Ovary (tissue), 3 donors: ENCODE data around the gene CCT5.

Experiments used
- POLR2A ChIP-seq: fragments of 450-650 bp; IDR thresholded peaks from one replicate; pipeline ENCODE4 v1.6.1; 2017; ENCODE audit warnings: antibody characterized with exemption, mild to moderate bottlenecking, moderate library complexity
- TF ChIP-seq, protein P1 (sequence below), 3 donors: fragments of 450-650 bp in 2 of 3; fragments of 200-600 bp in 1 of 3; IDR thresholded peaks; one replicate each; pipeline versions ENCODE4 v1.5.1 to v1.8.0; 2016 to 2022; ENCODE audit warnings: antibody characterized with exemption in 3 of 3, mild to moderate bottlenecking in 1 of 3
- donor health status: DM: no; HTN: no; CAD: no.

DNA sequence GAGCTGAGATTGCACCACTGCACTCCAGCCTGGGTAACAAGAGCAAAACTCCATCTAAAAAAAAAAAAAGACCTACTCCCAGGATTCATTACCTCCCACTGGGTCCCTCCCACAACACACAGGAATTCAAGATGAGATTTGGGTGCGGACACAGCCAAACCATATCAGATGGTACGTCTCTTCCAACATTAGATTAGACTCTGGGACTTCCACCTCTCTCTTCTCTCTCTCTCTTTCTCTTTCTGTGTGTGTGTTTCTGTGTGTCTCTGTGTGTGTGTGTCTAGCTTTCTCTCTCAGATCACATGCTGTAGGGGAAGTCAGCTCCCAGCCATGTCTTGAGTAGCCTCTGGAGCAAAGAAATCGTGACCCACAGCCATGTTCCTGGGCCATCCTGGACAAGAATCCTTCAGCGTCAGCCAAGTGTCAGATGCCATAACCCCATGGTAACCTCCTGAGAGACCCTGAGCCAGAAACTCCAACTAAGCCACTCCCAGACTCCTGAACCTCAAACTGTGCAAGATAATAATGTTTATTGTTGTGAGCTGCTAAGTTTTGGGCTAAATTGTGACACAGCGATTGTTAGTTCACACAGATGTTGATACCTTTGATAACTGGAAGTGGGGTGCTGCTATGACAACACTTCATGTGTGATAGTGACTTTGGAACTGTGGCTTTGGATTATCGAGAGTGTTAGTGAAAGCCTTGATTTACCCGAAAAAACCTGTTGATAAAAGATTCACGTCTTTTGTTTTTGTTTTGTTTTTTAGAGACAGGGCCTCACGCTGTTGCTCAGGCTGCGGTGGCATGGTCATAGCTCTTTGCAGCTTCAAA lies 61.7 kb downstream of the CCT5 start:
- TF ChIP-seq, protein P1, sequence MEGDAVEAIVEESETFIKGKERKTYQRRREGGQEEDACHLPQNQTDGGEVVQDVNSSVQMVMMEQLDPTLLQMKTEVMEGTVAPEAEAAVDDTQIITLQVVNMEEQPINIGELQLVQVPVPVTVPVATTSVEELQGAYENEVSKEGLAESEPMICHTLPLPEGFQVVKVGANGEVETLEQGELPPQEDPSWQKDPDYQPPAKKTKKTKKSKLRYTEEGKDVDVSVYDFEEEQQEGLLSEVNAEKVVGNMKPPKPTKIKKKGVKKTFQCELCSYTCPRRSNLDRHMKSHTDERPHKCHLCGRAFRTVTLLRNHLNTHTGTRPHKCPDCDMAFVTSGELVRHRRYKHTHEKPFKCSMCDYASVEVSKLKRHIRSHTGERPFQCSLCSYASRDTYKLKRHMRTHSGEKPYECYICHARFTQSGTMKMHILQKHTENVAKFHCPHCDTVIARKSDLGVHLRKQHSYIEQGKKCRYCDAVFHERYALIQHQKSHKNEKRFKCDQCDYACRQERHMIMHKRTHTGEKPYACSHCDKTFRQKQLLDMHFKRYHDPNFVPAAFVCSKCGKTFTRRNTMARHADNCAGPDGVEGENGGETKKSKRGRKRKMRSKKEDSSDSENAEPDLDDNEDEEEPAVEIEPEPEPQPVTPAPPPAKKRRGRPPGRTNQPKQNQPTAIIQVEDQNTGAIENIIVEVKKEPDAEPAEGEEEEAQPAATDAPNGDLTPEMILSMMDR (IDR thresholded peaks at IDR 0.05), result no peak
- no peak for TF ChIP-seq POLR2A
